HG03469 (cell line): ENCODE results near the gene HGF.

ENCODE experiments used
- ATAC-seq: cut with Tn5 transposase; IDR thresholded peaks from one replicate; pipeline ENCODE4 v1.9.1; 2021; ENCODE audit warnings: mild to moderate bottlenecking, moderate library complexity, moderate number of reproducible peaks; ENCODE audit not compliant: unreplicated experiment

HGF gene

DNA sequence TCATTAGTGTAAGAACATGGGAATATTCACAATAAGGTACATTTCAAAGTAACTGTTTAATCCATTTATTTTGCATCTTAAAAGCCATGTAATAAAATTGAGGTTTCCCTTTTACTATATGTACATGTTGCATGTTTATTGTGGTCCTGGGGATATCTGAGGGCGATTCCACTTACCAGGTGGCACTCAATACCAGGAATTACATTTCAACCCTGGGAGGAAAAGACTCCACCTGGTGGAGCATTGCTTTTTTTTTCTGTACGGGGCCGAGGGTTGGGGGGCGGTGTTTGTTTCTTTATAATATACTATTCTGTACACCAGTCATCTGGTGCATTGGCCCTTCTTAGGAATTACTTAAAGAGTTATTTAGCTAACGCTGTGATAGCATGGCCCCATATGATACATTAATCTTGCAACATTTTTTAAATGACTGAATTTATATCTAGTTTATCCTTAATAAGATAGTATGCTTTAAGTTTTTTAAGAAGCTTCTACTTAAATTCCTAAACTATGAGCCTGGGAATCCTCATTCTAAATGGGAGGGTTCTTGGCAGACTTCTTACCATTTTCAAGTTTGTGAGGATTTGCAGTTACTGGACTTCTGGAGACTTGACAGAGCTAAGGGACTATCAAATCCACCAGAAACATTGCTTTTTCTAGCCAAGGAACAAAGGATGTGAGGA lies 7.2 kb upstream of the HGF start:
- no peak for ATAC-seq

- no peak for ATAC-seq
Observed at GRCh38 chr7:81776161-81776560, 6.3 kb upstream of the HGF start.

GRCh38 chr7:81775560-81775959 lies 5.7 kb upstream of the HGF start:
- ATAC-seq: no peak

DNA sequence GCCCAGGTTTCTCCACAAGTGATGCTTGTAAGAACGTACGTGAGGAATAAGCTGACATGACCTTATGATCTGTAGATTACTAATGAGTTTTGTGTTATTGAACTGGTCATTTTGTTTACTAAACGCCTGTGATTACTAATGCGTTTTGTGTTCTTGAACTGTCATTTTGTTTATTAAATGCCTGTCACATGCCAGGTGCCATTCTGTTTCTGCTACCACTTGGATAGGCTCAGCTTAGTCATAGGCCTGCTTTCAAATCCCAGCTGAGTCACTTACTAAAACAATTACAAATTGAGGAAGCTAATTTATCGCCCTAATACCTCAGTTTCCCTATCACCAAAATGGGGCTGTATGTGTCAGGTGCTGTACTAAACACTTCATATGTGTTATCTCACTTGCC lies 4.7 kb upstream of the HGF start:
- ATAC-seq: no peak

- ATAC-seq: no peak
Observed at GRCh38 chr7:81770728-81771223, 929 bp upstream of the HGF start.

GRCh38 chr7:81768951-81769778 lies 682 bp downstream of the HGF start:
- ATAC-seq: no peak

DNA sequence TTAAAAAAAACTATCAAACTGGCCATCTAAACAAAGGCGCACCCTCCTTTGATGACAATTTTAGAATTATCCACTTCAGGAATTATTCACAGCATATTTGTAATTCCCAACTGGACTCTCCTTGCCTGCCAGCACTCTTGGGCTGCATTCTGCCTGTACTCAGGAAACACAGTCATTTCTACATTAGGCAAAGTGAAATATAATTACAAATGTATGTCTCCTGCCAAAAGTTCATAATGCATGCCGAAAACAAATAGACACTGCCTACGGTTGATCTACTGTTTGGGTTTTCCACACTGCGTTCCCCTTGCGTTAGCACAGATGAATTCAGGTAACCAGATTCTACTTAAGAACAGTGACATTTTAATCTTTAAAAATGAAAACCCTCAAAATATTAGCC lies 1.9 kb downstream of the HGF start:
- ATAC-seq: no peak

GRCh38 chr7:81761821-81762220 lies 8.0 kb downstream of the HGF start:
- no peak for ATAC-seq

DNA sequence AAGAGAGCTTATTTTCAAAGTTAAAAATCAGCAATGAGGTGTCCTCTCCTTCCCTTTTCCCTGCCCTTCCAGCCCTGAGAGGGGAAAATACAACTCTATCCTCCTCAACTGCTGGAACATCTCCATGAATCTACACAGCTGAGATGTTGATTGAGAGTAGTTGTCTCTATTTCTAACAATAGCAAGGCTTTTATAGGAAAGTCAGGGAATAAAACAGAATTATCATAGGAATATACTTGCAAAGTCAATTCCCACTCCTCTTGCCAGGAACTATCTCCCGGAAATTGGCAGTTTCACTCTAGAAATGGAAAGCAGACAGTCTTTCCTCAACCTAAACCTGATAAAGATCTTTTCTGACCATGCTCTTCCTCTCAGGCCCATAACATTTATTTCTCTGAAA lies 8.8 kb downstream of the HGF start:
- no peak for ATAC-seq

DNA sequence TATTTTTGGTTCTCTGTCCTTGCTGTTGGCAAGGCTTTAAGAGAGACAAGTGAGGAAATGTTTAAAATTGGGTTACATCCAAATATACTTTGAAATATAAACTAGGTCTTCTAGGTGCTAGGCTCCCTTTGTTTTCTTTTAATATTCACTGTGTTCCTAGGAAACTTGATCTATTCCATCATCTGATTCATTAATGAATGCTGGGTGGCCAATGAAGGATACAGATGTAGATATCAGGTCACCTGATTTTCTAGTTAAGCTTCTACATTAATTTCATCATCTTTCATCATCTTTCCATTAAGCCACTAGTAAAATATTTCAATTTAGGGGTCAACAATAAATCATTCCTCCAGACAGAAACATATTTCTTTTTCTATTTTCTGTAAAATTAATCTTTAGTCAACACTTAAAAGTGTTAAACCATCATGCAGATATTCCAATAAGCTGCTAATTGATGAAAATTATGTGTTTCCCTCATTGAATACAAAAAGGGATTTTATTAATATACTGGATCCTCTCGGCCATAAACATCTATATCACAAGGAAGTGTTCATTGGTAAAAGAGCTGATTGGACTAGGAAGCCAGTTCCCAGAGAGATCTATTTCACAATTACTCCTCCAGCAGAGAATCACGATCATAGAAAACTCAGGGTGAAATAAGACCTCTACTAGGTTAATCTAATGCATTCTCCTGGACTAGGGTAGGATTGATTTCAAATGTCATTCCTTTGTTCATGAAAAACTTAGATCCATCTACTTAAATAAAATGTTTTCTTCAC lies 14.7 kb downstream of the HGF start:
- ATAC-seq: no peak

DNA sequence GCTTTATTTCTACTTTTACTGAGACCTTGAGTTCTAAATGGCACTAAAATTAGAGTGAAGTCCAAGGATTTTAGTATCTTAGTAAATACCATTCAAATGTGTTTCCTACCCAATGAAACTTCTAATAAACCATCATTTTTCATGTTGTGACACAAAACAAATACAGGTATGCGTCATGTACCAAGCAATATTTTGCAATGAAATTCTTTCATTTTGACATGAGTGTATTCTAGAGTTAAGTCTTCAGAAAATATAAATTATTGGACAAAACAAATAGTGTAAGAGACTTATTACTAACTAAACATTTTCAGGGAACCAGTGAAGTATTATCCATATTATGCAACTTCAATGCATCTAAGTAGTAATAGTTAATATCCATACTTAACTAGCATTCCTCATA lies 16.5 kb downstream of the HGF start:
- ATAC-seq: no peak

DNA sequence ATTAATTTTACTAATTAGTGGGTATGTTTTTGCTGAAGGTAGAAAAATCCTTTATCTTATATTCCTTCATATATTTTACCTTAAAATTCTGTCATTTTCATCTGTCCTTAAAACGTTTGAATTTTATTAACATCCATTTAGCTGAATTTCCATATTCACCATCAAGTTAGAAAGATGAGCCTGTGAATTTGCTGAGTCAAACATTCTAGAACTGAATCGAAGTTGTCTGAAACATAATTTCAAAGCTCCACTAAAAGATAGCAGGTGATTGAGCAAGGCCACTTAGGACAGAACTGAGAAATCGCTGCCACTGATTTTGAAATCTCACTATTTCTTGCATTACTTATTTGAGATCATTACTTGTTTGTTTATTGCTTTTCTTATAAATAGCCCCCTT lies 17.5 kb downstream of the HGF start:
- no peak for ATAC-seq

- ATAC-seq: no peak
Observed at GRCh38 chr7:81751619-81752317, 18.1 kb downstream of the HGF start.

GRCh38 chr7:81745637-81746036 lies 24.2 kb downstream of the HGF start:
- no peak for ATAC-seq

GRCh38 chr7:81744389-81744788 lies 25.5 kb downstream of the HGF start:
- no peak for ATAC-seq

GRCh38 chr7:81743665-81744064 lies 26.2 kb downstream of the HGF start:
- ATAC-seq: no peak

DNA sequence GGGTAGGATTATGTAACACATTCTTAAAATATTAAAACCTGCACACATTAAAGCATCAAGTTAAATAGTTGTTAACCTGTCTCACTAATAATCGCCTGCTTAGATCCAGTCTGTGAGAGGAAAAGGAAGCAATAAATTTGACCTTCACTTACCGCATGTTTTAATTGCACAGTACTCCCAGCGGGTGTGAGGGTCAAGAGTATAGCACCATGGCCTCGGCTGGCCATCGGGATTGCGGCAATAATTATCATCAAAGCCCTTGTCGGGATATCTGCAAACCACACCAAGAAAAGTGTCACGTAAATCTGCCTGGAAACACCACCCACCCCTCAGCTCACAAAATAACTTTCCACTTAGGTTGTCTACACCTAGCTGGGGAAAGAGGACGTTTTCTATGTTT lies 26.6 kb downstream of the HGF start:
- ATAC-seq: no peak

GRCh38 chr7:81740403-81740802 lies 29.4 kb downstream of the HGF start:
- no peak for ATAC-seq

DNA sequence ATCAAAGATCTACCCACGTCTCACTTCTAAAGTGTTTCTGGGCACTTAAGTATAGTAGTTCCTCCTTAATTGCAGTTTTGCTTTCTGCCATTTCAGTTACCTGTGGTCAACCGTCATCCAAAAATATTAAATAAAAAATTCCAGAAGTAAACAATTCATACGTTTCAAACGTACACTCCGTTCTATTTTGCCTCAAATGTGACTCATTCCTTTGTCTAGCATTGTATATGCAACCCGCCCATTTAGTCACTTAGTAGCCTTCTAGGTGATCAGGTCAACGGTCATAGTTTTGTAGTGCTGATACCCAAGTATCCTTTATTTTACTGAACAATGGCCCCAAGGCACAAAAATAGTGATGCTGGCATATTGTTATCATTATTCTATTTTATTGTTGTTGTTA lies 33.8 kb downstream of the HGF start:
- no peak for ATAC-seq

DNA sequence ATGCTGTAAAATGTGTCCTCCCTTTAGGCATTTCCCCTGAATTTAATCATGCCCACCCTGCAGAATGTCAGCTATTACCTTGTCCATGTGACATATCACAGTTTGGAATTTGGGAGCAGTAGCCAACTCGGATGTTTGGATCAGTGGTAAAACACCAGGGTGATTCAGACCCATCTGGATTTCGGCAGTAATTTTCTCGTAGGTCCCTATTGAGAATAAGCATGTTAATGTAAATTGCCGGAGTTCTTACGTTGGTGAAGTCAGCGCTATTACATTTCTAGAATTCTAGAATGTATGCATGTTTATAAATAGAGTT lies 44.1 kb downstream of the HGF start:
- ATAC-seq: no peak
